Fibroblast of skin of right biceps (primary cell): Measurements from ENCODE around the gene CAVIN4.

Experiments
- DNase-seq: peaks from one replicate; pipeline ENCODE4 v3.0.0-alpha.2; 2013

Gene CAVIN4

GRCh38 chr9:100577776-100578448 is at the start of gene CAVIN4:
Gene CAVIN4 (plus strand): TSS chr9:100578079. CDS start chr9:100578144, 65 bp downstream.
- DNase-seq, result peak; percentile 35

- no peak for DNase-seq
These were observed 43.5 kb upstream of the CAVIN4 start for GRCh38 chr9:100534401-100534800.

- no peak for DNase-seq
These were observed 37.6 kb upstream of the CAVIN4 start for GRCh38 chr9:100540327-100540726.

- DNase-seq, result no peak
These were observed 28.8 kb upstream of the CAVIN4 start for GRCh38 chr9:100549048-100549447.

- DNase-seq, result no peak
These were observed 22.9 kb upstream of the CAVIN4 start for GRCh38 chr9:100554935-100555401.

DNA sequence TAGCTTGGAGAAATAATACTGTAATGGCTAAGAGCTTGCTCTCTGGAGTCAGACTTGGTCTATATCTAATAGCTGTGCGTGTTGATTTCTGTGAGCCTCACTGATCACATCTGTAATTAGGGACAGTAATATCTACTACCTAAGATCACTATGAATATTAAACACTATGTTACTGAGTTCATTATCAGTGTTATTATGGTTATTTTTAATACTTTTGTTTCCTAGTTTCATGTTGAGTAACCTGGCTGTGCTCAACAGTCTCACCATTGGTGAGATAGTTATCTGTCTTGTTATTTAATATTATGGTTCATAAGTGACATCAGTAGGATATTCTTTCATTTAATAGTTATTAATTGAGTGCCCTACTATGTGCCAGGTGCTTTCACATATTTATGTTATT is 22.4 kb upstream of the CAVIN4 start:
- DNase-seq, result no peak

GRCh38 chr9:100557053-100557452 is 20.8 kb upstream of the CAVIN4 start:
- DNase-seq, result no peak

GRCh38 chr9:100561256-100561655 is 16.6 kb upstream of the CAVIN4 start:
- no peak for DNase-seq

DNA sequence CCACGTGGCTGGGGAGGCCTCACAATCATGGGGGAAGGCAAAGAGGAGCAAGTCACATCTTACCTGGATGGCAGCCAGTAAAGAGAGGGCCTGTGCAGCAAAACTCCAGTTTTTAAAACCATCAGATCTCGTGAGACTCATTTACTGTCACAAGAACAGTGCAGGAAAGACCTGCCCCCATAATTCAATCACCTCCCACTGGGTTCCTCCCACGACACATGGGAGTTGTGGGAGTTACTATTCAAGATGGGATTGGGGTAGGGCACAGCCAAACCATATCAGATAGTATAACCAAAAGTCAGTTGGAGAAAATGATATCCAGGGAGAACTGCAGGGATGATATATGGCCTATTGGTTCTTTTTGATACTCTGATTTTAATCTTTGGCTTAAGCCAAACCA is 10.0 kb upstream of the CAVIN4 start:
- DNase-seq, result no peak

DNA sequence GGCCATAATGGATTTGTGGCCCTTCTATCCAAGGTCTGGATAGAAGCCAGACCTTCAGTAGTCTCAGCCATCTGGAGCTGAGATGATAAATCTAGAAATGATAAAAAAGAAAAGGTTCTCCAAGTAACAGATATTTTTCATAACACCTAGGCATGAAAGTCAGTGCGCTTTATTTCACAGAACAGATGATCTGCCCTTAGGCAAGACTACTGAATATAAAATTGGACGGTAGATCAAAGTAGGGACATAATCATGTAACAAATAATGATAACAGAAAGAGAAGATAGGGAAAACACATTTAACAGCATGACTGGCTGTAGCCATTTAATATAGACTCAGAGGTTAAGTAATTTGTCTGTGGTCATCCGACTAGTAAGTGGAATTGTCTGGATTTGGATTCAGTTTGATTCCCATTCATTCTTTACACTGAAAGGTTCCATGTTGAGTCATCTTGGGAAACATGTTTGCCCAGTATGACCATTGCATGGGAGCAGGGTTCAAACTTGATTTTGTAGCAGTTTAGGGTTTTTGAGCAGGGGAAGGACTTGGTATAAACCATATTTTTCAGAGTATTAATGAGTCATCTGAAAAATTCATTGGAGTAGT is 4.1 kb upstream of the CAVIN4 start:
- DNase-seq, result peak; percentile 31

DNA sequence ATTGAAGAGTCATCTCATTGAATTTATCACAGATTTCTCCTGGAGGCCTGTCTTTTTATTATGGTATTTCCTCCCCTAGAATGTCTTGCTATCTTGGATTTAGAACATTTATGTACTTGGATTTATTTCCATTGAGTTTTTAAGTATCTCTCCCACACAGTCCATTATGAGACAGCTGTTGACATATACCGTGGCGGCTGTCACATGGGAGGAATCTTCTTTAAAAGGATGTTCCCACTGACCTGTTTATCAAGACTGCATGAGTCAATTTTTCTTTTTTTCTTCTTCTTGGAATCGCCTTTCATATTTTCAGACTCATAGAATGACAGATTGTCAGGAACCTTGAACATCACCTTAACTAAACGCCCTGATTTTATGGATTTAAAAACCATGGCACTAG is 2.9 kb upstream of the CAVIN4 start:
- DNase-seq, result peak; percentile 26

- DNase-seq, result peak; percentile 90
These were observed 2.0 kb upstream of the CAVIN4 start for GRCh38 chr9:100575765-100576386.

DNA sequence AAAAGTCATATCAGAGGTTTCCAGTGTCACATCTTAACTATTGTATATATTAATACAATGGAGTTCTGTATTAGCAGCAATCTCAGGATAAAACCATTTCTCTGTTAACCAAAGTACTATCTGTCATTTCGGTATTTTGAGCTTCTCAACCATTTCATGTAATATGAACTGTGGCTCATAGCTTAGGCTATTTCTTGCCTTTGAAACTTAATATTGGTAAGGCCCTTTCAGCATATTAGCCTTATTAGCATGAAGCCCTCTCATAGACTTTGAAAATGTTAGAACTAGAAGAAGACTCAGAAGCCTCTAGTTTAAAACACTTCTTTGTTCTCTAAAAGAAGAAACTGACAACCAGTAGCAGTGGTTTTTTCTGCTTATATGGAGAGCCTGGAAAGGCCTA is 731 bp downstream of the CAVIN4 start:
- no peak for DNase-seq

- peak; percentile 23 for DNase-seq
These were observed 1.8 kb downstream of the CAVIN4 start for GRCh38 chr9:100579665-100580064.

GRCh38 chr9:100580257-100580656 is 2.4 kb downstream of the CAVIN4 start:
- no peak for DNase-seq

DNA sequence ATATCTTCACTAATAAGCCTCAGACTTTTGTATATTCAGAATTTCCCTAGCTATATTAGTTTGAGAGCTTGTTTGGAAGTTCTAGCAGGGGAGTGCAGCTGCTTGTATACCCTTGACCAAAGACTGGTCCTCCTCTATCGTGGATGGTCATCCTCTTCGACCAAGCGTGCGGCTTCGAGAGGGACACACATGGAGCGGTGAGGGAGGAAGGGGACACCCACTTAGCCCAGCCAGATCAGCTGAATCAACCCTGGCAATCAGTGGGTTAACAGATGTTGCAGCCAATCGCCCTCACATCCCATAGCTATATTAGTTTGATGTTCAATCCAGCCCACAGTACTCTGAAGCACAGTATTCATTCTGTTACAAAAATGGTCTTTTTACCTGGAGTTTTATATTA is 3.2 kb downstream of the CAVIN4 start:
- no peak for DNase-seq

DNA sequence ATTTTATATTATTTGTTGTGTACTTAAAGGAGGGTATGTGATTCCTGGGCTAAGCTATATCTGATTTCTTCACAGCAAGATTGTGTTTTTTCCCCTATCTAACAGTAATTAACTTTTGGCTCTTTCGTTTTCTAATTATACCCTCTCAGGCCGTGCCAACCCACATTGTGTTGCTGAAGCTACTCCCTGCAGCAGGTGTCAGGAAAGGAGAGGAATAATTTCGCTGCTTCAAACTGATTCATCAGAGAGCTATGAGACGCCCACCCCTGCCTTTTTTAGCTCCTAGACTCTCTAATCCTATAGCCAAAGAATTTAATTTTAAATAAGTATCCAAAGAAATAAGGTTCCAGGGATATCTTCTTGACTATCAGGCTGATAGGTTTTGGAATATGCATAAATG is 3.8 kb downstream of the CAVIN4 start:
- no peak for DNase-seq

- DNase-seq, result no peak
These were observed 5.3 kb downstream of the CAVIN4 start for GRCh38 chr9:100583014-100583802.

DNA sequence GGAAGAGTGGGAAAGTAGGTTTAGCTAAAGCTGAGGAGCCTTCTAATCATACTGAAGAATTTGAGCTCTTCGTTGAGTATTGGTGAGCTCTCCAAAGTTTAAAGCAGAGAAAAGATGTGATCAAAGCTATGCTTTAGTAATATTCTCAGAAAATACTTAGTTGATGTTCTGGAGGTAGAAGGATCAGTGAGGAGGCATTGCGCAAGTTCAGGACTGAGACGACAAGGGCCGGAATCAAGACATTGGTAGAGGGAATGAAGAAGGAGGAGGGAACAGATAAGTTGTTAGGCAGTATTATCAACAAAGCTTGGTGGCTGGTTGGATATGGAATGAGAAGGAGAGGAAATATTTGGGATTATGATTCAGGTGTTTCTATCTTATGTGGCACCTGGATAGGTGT is 7.1 kb downstream of the CAVIN4 start:
- DNase-seq, result no peak

DNA sequence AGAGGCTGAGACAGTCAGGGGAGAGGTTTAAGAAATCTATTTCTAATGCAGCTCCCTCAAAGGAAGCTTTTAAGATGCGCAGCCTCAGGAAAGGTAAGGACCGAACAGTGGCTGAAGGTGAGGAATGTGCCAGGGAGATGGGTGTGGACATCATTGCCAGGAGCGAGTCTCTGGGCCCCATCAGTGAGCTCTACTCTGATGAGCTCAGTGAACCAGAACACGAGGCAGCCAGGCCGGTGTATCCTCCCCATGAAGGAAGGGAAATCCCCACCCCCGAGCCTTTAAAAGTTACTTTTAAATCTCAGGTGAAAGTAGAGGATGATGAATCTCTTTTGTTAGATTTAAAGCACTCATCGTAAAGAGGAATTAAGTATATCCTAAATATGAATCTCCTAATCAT is 8.2 kb downstream of the CAVIN4 start:
- no peak for DNase-seq

GRCh38 chr9:100587375-100587774 is 9.5 kb downstream of the CAVIN4 start:
- peak; percentile 50 for DNase-seq

- DNase-seq, result peak; percentile 62
These were observed 11.7 kb downstream of the CAVIN4 start for GRCh38 chr9:100589582-100589981.

DNA sequence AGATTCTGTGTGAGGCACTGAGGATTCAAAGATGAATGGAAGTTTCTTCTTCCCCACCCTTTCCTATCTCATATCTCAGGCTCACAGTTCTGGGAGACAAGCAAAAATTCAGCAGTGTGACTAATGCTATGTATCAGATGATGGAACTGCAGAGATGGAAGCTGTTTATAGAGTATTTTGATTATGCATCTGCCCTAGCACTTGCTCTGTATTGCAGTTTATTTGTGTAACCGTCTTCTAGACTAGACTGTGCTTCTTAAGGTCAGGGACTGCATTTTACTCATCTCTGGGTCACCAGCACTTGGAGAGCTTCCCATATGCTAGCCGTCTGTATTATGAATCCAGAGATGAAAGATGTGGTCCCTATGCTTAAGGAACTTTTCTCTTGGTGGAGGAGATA is 12.6 kb downstream of the CAVIN4 start:
- DNase-seq, result peak; percentile 76

DNA sequence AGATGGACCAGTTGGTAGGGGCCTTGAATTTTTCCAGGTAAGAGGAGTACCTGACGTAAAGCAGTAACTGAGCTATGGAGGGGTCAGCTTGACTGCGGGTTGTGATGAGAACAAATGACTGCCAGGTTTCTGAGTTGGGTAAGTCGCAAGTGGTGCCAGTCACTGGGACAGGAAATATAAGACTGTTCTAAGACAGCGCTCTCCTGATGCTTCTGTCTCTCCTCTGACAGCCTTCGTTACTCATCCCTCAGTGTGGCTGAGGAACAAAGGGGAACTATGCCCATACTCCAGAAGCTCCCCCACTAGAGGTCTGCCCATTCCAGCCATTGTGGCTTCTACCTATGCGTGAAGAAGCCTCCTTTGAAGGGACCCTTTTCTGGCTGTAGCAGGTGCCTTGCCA is 13.3 kb downstream of the CAVIN4 start:
- no peak for DNase-seq
